Fibroblast of skin of right quadriceps (primary cell): Measurements from ENCODE around the gene TRIM58.

Experiments used
- DNase-seq: peaks from one replicate; pipeline ENCODE4 v3.0.0-alpha.2; 2013

TRIM58 gene

DNA sequence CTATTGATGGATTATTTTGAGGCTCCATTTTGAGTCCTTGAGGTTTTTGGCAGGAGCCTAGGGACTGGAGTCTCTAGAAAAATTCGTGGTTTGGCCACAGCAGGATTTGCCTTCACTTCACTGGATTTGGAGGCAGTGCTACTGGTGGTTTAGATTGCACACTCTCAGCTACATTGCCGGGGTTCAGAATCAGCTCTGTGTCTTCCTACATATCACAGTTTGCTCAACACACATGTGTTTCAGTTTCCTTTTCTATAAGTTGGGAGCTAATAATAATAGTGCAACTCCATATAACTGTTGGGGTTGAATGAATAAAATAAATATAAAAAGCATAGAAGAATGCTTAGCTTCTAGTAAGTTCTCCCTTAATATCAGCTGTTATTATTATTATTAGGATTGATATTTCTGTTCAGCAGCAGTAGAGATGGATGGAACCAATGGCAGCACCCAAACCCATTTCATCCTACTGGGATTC, 38.2 kb downstream of the TRIM58 start, which contains the start of gene OR2W3:
OR2W3 (plus strand) TSS at position 425 of the 475 bp plus-strand sequence; CDS start at position 425, 0 bp downstream.
- no peak for DNase-seq

DNA sequence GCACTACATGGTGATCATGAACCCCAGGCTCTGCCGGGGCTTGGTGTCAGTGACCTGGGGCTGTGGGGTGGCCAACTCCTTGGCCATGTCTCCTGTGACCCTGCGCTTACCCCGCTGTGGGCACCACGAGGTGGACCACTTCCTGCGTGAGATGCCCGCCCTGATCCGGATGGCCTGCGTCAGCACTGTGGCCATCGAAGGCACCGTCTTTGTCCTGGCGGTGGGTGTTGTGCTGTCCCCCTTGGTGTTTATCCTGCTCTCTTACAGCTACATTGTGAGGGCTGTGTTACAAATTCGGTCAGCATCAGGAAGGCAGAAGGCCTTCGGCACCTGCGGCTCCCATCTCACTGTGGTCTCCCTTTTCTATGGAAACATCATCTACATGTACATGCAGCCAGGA, 39.0 kb downstream of the TRIM58 start:
- no peak for DNase-seq

- DNase-seq, result no peak
Observed at GRCh38 chr1:247904122-247904521, 47.1 kb downstream of the TRIM58 start.

- no peak for DNase-seq
Observed at GRCh38 chr1:247905181-247905580, 48.2 kb downstream of the TRIM58 start.

- DNase-seq, result no peak
Observed at GRCh38 chr1:247905910-247906503, 49.0 kb downstream of the TRIM58 start.

DNA sequence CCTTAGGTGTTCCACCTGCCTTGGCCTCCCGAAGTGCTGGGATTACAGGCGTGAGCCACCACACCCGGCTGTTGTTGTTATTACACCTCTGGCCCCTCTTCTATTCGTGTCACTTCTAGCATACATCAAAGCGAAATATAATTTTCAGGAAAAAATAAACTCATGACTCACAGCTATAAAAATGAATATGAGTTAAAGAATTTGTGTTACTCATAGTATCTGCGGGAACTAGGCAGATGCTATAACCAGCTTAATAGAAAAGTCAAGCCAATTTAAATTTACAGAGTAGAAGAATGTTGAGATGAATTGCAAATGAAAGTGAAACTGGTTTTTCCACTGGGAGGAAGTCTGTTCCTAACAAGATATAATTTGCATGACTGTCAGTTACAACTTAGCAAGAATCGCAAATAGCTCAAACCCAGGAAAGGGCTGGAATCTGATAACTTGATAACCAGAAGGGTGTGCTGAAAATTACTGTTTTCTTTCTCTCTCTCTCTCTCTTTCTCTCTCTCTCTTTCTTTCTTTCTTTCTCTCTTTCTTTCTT, 49.6 kb downstream of the TRIM58 start:
- DNase-seq, result no peak

- no peak for DNase-seq
Observed at GRCh38 chr1:247908766-247909165, 51.8 kb downstream of the TRIM58 start.

DNA sequence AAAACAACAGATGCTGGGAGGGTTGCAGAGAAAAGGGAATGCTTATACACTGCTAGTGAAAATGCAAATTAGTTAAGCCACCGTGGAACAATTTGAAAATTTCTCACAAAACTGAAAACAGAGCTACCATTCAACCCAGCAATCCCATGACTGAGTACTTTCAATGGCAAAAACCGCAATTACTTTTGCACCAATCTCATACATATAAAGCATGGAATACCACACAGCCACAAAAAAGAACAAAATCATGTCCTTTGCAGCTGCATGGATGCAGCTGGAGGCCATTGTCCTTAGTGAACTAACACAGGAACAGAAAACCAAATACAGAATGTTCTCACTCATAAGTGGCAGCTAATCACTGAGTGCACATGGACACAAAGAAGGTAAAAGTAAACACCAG, 56.8 kb downstream of the TRIM58 start:
- DNase-seq, result no peak

DNA sequence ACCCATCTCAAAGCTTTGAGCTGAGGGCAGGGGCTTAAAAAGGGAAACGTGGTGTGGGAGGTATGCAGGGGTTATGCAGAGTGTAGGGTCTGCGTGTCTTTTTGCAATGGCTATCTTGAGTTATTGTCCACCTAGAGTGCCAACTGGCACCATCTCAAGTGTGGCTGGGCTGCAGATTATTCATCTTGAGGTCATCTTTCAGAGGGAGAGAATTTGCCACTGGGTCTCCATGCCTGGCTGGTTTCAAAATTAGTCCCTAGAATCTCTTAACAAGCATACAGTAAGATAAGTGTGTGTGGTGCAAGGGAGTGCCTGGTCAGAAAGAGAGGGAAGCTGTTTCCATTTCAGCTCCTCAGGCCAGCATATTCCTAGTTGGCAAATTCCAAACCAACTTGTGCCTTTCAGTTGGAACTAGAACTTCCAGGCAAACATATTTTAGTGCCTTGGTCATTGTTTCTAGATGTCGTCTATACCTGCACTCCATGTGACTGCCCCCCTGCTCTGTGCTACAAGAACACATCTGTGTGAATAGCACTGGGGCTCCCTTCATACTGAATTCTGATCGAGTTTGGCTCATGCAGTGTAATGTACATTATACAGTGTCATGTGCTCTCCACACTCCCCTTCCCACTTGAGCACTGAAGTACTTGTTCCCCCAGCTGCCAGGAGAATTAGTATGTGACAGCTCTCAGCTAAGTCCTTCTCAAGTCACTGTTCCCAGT, 58.1 kb downstream of the TRIM58 start:
- no peak for DNase-seq

GRCh38 chr1:247919952-247920351, 63.0 kb downstream of the TRIM58 start, which contains the start of gene OR2T8:
Gene OR2T8 (plus strand): TSS chr1:247920252. CDS start chr1:247921018, 766 bp downstream.
- DNase-seq, result no peak

- no peak for DNase-seq
Observed at GRCh38 chr1:247923941-247924340, 67.0 kb downstream of the TRIM58 start.

GRCh38 chr1:247924868-247925267, 67.9 kb downstream of the TRIM58 start, which contains the start of gene OR2AJ1:
Gene OR2AJ1 (plus strand): TSS chr1:247924889. CDS start chr1:247933769, 8,880 bp downstream.
- no peak for DNase-seq
